ENCODE measurements around the gene LRRC10B.

DNA sequence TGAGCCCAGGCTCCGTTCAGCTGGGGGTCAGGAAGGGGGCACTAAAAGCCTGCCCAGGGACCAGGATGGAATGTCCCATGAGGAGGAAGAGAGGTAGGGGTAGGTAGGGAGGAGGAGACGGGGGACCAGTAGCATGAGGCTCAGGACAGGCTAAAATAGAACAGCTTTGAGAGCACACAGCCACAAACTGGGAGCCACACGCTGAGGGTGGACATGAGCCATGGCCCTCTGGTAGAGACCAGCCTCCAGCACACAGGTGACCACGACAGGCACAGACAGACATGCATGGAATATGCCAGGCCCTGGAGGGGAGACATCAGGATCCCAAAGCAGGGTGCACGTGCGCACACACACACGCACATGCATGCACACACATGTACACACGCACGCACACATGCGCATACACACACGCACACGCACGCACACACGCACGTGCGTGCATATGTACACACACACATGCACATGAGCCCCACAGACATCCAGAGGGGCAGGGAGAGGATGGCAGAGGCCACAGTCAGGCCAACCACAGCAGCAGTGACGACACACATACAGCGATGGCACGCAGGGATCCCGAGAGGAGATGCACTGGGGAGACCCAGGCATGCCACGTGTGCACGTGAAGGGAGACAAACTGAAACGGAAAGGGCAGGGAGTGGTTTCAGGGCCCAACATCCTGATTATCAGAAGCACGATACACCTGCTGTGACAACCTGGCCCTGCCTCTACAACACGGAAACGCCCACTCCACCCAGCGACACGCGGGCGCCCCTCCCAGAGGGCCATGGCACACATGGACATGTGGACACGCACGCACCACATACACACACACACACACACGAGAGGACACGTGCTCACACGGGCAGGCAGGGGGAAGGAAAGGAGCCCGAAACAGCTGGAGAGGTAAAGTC, 25.7 kb downstream of the LRRC10B start:
- TF ChIP-seq, protein P1, sequence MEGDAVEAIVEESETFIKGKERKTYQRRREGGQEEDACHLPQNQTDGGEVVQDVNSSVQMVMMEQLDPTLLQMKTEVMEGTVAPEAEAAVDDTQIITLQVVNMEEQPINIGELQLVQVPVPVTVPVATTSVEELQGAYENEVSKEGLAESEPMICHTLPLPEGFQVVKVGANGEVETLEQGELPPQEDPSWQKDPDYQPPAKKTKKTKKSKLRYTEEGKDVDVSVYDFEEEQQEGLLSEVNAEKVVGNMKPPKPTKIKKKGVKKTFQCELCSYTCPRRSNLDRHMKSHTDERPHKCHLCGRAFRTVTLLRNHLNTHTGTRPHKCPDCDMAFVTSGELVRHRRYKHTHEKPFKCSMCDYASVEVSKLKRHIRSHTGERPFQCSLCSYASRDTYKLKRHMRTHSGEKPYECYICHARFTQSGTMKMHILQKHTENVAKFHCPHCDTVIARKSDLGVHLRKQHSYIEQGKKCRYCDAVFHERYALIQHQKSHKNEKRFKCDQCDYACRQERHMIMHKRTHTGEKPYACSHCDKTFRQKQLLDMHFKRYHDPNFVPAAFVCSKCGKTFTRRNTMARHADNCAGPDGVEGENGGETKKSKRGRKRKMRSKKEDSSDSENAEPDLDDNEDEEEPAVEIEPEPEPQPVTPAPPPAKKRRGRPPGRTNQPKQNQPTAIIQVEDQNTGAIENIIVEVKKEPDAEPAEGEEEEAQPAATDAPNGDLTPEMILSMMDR (IDR thresholded peaks at IDR 0.05): no peak
- TF ChIP-seq POLR2A (IDR thresholded peaks at IDR 0.05): no peak
